Stimulated activated naive CD4-positive, alpha-beta T cell (primary cell): ENCODE measurements around the gene PSMD3.

Source experiments
- DNase-seq, 6 experiments: peaks; one replicate each; lab custom pipeline; 2025; lab: John Stamatoyannopoulos, UW

The PSMD3 gene

GRCh38 chr17:40022497-40022896 lies 41.9 kb downstream of the PSMD3 start:
- DNase-seq: no peak

GRCh38 chr17:40022961-40023541 lies 42.4 kb downstream of the PSMD3 start:
- no peak for DNase-seq

GRCh38 chr17:40023590-40024292 lies 43.1 kb downstream of the PSMD3 start:
- DNase-seq: no peak

- no peak for DNase-seq
Measured at GRCh38 chr17:40024901-40025300, 44.3 kb downstream of the PSMD3 start.

- DNase-seq: no peak
Measured at GRCh38 chr17:40025559-40025958, 45.0 kb downstream of the PSMD3 start.

- peak in 5 of 6 experiments; percentile 9 to 55 (median 23) for DNase-seq
Measured at GRCh38 chr17:40025991-40026815, 45.6 kb downstream of the PSMD3 start.

GRCh38 chr17:40026816-40027613 lies 46.4 kb downstream of the PSMD3 start:
- peak; percentile 38 to 83 (median 64) for DNase-seq

GRCh38 chr17:40027614-40028012 lies 47.0 kb downstream of the PSMD3 start:
- no peak for DNase-seq

GRCh38 chr17:40028595-40028994 lies 48.0 kb downstream of the PSMD3 start:
- DNase-seq: no peak

- DNase-seq: no peak
Measured at GRCh38 chr17:40031706-40032105, 51.1 kb downstream of the PSMD3 start.

- no peak for DNase-seq
Measured at GRCh38 chr17:40032322-40033320, 52.0 kb downstream of the PSMD3 start.

- DNase-seq: no peak
Measured at GRCh38 chr17:40033339-40033738, 52.7 kb downstream of the PSMD3 start.

GRCh38 chr17:40034426-40035161 lies 54.0 kb downstream of the PSMD3 start:
- DNase-seq: no peak

GRCh38 chr17:40035162-40035559 lies 54.6 kb downstream of the PSMD3 start:
- DNase-seq: no peak

- DNase-seq: no peak
Measured at GRCh38 chr17:40038882-40039513, 58.4 kb downstream of the PSMD3 start.

- DNase-seq: no peak
Measured at GRCh38 chr17:40041196-40041595, 60.6 kb downstream of the PSMD3 start.
